PC-3 (cell line): ENCODE measurements around the gene APBA1.

Experiments
- EZH2 ChIP-seq: fragments of 300-600 bp; sonication (generic); IDR thresholded peaks from one replicate; pipeline ENCODE4 v1.6.1; 2017; ENCODE audit warnings: antibody characterized with exemption, mild to moderate bottlenecking, low read length; ENCODE audit not compliant: unreplicated experiment
- EZH2phosphoT487 ChIP-seq: fragments of 300-600 bp; sonication (generic); IDR thresholded peaks from 2 replicates; pipeline ENCODE4 v1.6.1; 2018; ENCODE audit warnings: mild to moderate bottlenecking, antibody characterized with exemption, low read length, borderline replicate concordance
- TF ChIP-seq, protein P1 (sequence below): fragments of 300-600 bp; sonication (generic); conservative IDR thresholded peaks from 2 replicates; pipeline ENCODE4 v1.5.1; 2017; ENCODE audit warnings: antibody characterized with exemption, low read depth, mild to moderate bottlenecking, low read length

DNA sequence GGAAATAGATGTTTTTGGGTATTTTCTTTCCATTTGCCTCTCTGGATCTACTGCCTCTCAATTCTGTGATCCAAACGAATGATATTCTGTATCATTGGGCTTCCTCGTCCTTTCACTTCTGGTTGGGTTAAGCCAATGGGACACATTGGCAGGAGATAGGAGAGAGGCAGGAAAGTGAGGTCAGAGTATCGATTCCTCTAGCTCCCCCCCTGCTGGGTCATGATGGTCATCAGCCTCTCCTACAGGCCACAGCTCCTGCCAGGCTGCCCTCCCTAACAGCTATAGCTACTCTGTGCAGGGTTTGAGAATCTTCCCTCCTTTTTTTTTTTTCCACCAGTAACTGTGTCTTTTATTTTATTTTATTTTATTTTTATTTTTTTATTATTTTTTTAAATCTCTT is 39.4 kb downstream of the APBA1 start:
- TF ChIP-seq EZH2: no peak
- TF ChIP-seq, protein P1, sequence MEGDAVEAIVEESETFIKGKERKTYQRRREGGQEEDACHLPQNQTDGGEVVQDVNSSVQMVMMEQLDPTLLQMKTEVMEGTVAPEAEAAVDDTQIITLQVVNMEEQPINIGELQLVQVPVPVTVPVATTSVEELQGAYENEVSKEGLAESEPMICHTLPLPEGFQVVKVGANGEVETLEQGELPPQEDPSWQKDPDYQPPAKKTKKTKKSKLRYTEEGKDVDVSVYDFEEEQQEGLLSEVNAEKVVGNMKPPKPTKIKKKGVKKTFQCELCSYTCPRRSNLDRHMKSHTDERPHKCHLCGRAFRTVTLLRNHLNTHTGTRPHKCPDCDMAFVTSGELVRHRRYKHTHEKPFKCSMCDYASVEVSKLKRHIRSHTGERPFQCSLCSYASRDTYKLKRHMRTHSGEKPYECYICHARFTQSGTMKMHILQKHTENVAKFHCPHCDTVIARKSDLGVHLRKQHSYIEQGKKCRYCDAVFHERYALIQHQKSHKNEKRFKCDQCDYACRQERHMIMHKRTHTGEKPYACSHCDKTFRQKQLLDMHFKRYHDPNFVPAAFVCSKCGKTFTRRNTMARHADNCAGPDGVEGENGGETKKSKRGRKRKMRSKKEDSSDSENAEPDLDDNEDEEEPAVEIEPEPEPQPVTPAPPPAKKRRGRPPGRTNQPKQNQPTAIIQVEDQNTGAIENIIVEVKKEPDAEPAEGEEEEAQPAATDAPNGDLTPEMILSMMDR: no peak
- no peak for TF ChIP-seq EZH2phosphoT487
